Endothelial cell of umbilical vein (primary cell): Measurements from ENCODE around the gene CHRNA10. TPM values are rescaled to one million over a fixed set of nuclear protein-coding genes. Genes with fewer than 3 reads are reported as not detected.

ENCODE experiments used
- BruUV-seq: library from RNA; stranded (reverse); fragments of 400-500 nt; replicated peaks from 2 replicates; lab custom pipeline; 2021; lab: Mats Ljungman, UMichigan
- CTCF ChIA-PET: fragments of 300-600, 350-600 bp; sonication (Branson Sonifier 250); formaldehyde crosslinking; loops from one replicate; lab custom pipeline; 2021; ENCODE audit warnings: antibody characterized with exemption, inconsistent platforms; lab: Charles Lee
- POLR2A ChIA-PET: fragments of 300-600, 350-600 bp; sonication (Branson Sonifier 250); formaldehyde crosslinking; loops from one replicate; lab custom pipeline; 2021; ENCODE audit warnings: antibody characterized with exemption, inconsistent platforms; lab: Charles Lee
- DNase-seq: peaks from one replicate; pipeline ENCODE4 v3.0.0-alpha.2; 2011; ENCODE audit warnings: low read depth, low spot score
- FAIRE-seq: peaks from 2 replicates; lab custom pipeline; 2011; peaks lifted over from hg19 to GRCh38; lab: Jason Lieb, UNC
- H2AFZ ChIP-seq: 2 replicates; pipeline ENCODE4 v1.6.0; 2012; ENCODE audit warnings: low read depth, low read length, control low read depth, inconsistent platforms
- H3K27ac ChIP-seq: 2 replicates; pipeline ENCODE4 v1.5.1; 2011; ENCODE audit warnings: low read depth, mild to moderate bottlenecking, control low read depth, low read length, moderate library complexity; ENCODE audit not compliant: insufficient read depth
- H3K27me3 ChIP-seq, 2 experiments: 2 replicates each; pipeline versions ENCODE4 v1.6.0 to v1.6.1; 2011; ENCODE audit warnings: low read length in 2 of 2, mixed read lengths in 1 of 2; ENCODE audit not compliant: control insufficient read depth in 2 of 2, insufficient read depth in 2 of 2
- H3K36me3 ChIP-seq, 2 experiments: 2 replicates in 1 of 2; 3 replicates in 1 of 2; pipeline ENCODE4 v1.5.1; 2011; ENCODE audit warnings: low read length in 2 of 2, mild to moderate bottlenecking in 1 of 2, moderate library complexity in 1 of 2; ENCODE audit not compliant: control insufficient read depth in 2 of 2, insufficient read depth in 2 of 2; ENCODE audit errors: extremely low read depth in 1 of 2
- H3K4me1 ChIP-seq: 3 replicates; pipeline ENCODE4 v1.5.1; 2011; ENCODE audit warnings: mild to moderate bottlenecking, low read length; ENCODE audit not compliant: control insufficient read depth, insufficient read depth; ENCODE audit errors: extremely low read depth
- H3K4me2 ChIP-seq: 2 replicates; pipeline ENCODE4 v1.6.1; 2011; ENCODE audit warnings: low read length, control low read depth, mixed read lengths; ENCODE audit not compliant: insufficient read depth
- H3K4me3 ChIP-seq, 3 experiments: fragments of 200-600 bp in 1 of 3; sonication (generic), shearing (Covaris generic) in 1 of 3; replicated peaks in 1 of 3; 2 replicates each; pipeline ENCODE4 v1.5.1; 2011 to 2016; ENCODE audit warnings: control low read depth in 3 of 3, low read length in 3 of 3, mild to moderate bottlenecking in 2 of 3, inconsistent platforms in 1 of 3, low read depth in 1 of 3, moderate library complexity in 1 of 3; ENCODE audit not compliant: insufficient read depth in 1 of 3
- H3K79me2 ChIP-seq: 2 replicates; pipeline ENCODE4 v1.6.0; 2012; ENCODE audit warnings: low read length, inconsistent platforms; ENCODE audit not compliant: control insufficient read depth, insufficient read depth
- H3K9ac ChIP-seq: replicated peaks from 2 replicates; pipeline ENCODE3; 2011; ENCODE audit warnings: low read length, control low read depth; ENCODE audit not compliant: insufficient read depth; ENCODE audit errors: extremely low read depth
- H3K9me1 ChIP-seq: replicated peaks from 3 replicates; pipeline ENCODE4 v1.6.0; 2011; ENCODE audit warnings: mild to moderate bottlenecking, low read length; ENCODE audit not compliant: control insufficient read depth, insufficient read depth; ENCODE audit errors: extremely low read depth
- H3K9me3 ChIP-seq: replicated peaks from 2 replicates; pipeline ENCODE4 v1.5.1; 2012; ENCODE audit warnings: low read length, inconsistent platforms; ENCODE audit not compliant: control insufficient read depth, insufficient read depth
- H4K20me1 ChIP-seq: replicated peaks from 2 replicates; pipeline ENCODE3; 2011; ENCODE audit warnings: mild to moderate bottlenecking, low read length; ENCODE audit not compliant: control insufficient read depth, insufficient read depth; ENCODE audit errors: extremely low read depth
- EZH2 ChIP-seq: IDR thresholded peaks from 2 replicates; pipeline ENCODE4 v1.6.1; 2012; ENCODE audit warnings: borderline replicate concordance, low read depth, mild to moderate bottlenecking, moderate library complexity, low read length, inconsistent platforms; ENCODE audit not compliant: severe bottlenecking
- FOS ChIP-seq: IDR thresholded peaks from 2 replicates; pipeline ENCODE4 v1.6.1; 2011; ENCODE audit warnings: mild to moderate bottlenecking, low read length, moderate library complexity, borderline replicate concordance; ENCODE audit not compliant: insufficient read depth
- GATA2 ChIP-seq: IDR thresholded peaks from 2 replicates; pipeline ENCODE4 v1.7.0; 2011; ENCODE audit warnings: low read depth, mild to moderate bottlenecking, moderate library complexity, mixed read lengths, low read length; ENCODE audit not compliant: insufficient read length, insufficient read depth
- JUN ChIP-seq: IDR thresholded peaks from 2 replicates; pipeline ENCODE4 v1.6.1; 2011; ENCODE audit warnings: borderline replicate concordance, low read depth; ENCODE audit not compliant: insufficient read length, insufficient read depth
- MAX ChIP-seq: IDR thresholded peaks from 2 replicates; pipeline ENCODE4 v1.6.1; 2011; ENCODE audit not compliant: insufficient read depth, insufficient read length
- MYC ChIP-seq: IDR thresholded peaks from one replicate; pipeline ENCODE4 v1.6.1; 2011; ENCODE audit warnings: mild to moderate bottlenecking, low read depth, low read length
- POLR2A ChIP-seq: IDR thresholded peaks from 2 replicates; pipeline ENCODE4 v1.6.1; 2012; ENCODE audit warnings: low read depth, mild to moderate bottlenecking, control low read depth, low read length
- POLR2AphosphoS5 ChIP-seq: IDR thresholded peaks from 2 replicates; pipeline ENCODE4 v1.6.1; 2012; ENCODE audit warnings: low read depth, mild to moderate bottlenecking, control low read depth, low read length, moderate library complexity; ENCODE audit not compliant: insufficient read depth
- dilution Hi-C: fragments of 300-500 bp; cut with MboI; formaldehyde crosslinking; loops from one replicate; pipeline ENCODE4 v1.15.0; 2019; ENCODE audit warnings: low sequenced_read_pairs; ENCODE audit not compliant: extremely low pct_ligation_motif_present
- intact Hi-C: fragments of 100-400 bp; cut with micrococcal nuclease; formaldehyde crosslinking; loops from one replicate; pipeline ENCODE4 v1.10.0; 2022
- polyA plus RNA-seq, 4 experiments: library from polyadenylated mRNA; depleted of rRNA in 3 of 4; stranded (reverse) in 3 of 4; unstranded in 1 of 4; fragments of >200 nt; gene quantifications; 2 replicates each; pipeline versions ENCODE4 v1.2.1 to v1.2.3, GENCODE V29; 2011 to 2012; ENCODE audit warnings: missing spikeins in 1 of 4
- total RNA-seq: library from RNA; stranded (reverse); gene quantifications from 2 replicates; pipeline ENCODE4 v1.2.3, GENCODE V29; 2021
- TF ChIP-seq, protein P1 (sequence below), 2 donors: IDR thresholded peaks; 1 replicate in 1 of 2; 2 replicates in 1 of 2; pipeline ENCODE4 v1.5.1; 2011; ENCODE audit warnings: low read length in 2 of 2, mild to moderate bottlenecking in 2 of 2, moderate library complexity in 2 of 2, control low read depth in 1 of 2, inconsistent platforms in 1 of 2, low read depth in 1 of 2; ENCODE audit not compliant: insufficient read depth in 1 of 2; ENCODE audit errors: extremely low read depth in 1 of 2

The CHRNA10 gene
- total and polyA plus RNA-seq, 2 donors (not counting 3 experiments of a cell fraction or from before 2014, with no cell fraction given), result 1.1 to 1.8 TPM

- Histone ChIP-seq H3K27me3 (no peaks in the 10 kb centered on the region), H3K9me1 (no peaks in the 10 kb centered on the region), H3K27ac (no peak overlapping the region), H3K9me3 (no peaks in the 10 kb centered on the region), H2AFZ (no peak overlapping the region), H3K9ac (no peak overlapping the region), H3K36me3 (no peaks in the 10 kb centered on the region), H3K4me3 (no peak overlapping the region), H4K20me1 (no peaks in the 10 kb centered on the region), H3K79me2 (no peaks in the 10 kb centered on the region), H3K4me2 (no peak overlapping the region), H3K4me1 (no peaks in the 10 kb centered on the region)
- no peak for FAIRE-seq
- DNase-seq, result no peak
- intact Hi-C loops, result no loop called here
- CTCF ChIA-PET, result interaction anchor here (1.5 kb wide), 1 partner anchor 17 kb away, joined by 5 read pairs; no protein-coding TSS in a partner anchor
- dilution Hi-C loops, result no loop called here
- no peak for TF ChIP-seq MAX
- no peak for TF ChIP-seq POLR2AphosphoS5
- TF ChIP-seq, protein P1, sequence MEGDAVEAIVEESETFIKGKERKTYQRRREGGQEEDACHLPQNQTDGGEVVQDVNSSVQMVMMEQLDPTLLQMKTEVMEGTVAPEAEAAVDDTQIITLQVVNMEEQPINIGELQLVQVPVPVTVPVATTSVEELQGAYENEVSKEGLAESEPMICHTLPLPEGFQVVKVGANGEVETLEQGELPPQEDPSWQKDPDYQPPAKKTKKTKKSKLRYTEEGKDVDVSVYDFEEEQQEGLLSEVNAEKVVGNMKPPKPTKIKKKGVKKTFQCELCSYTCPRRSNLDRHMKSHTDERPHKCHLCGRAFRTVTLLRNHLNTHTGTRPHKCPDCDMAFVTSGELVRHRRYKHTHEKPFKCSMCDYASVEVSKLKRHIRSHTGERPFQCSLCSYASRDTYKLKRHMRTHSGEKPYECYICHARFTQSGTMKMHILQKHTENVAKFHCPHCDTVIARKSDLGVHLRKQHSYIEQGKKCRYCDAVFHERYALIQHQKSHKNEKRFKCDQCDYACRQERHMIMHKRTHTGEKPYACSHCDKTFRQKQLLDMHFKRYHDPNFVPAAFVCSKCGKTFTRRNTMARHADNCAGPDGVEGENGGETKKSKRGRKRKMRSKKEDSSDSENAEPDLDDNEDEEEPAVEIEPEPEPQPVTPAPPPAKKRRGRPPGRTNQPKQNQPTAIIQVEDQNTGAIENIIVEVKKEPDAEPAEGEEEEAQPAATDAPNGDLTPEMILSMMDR (IDR thresholded peaks at IDR 0.05; ENCODE audit: extremely low read depth in 1 of 2, insufficient read depth in 1 of 2, low read depth in 1 of 2, low read length in 2 of 2), result no peak
- no peak for TF ChIP-seq MYC
- TF ChIP-seq JUN, result no peak
- no peak for TF ChIP-seq GATA2
- TF ChIP-seq POLR2A, result no peak
- no peak for TF ChIP-seq FOS
- no peak for TF ChIP-seq EZH2
- no TSS peak for BruUV-seq
- POLR2A ChIA-PET, result no interaction called here
These were observed 43.9 kb downstream of the CHRNA10 start for GRCh38 chr11:3627291-3627690.
